SK-N-SH (cell line): ENCODE results near the gene MAD1L1.

Experiments used
- EP300 ChIP-seq, 2 experiments: IDR thresholded peaks; 2 replicates each; pipeline versions ENCODE4 v1.4.0 to v1.6.1; 2012; ENCODE audit warnings: borderline replicate concordance in 1 of 2, low read depth in 1 of 2, low read length in 1 of 2
- EZH2phosphoT487 ChIP-seq: fragments of 200-600 bp; sonication (generic); IDR thresholded peaks from 2 replicates; pipeline ENCODE4 v1.6.1; 2017; ENCODE audit warnings: low read depth, mixed run types, mild to moderate bottlenecking, antibody characterized with exemption, moderate library complexity, borderline replicate concordance
- JUND ChIP-seq: IDR thresholded peaks from 2 replicates; pipeline ENCODE4 v1.4.0; 2012
- NFIC ChIP-seq: IDR thresholded peaks from 2 replicates; pipeline ENCODE4 v1.4.0; 2012; ENCODE audit warnings: borderline replicate concordance
- POLR2AphosphoS5 ChIP-seq: IDR thresholded peaks from 2 replicates; pipeline ENCODE4 v1.6.1; 2012; ENCODE audit warnings: low read depth, low read length
- SIN3A ChIP-seq: IDR thresholded peaks from 2 replicates; pipeline ENCODE4 v1.6.1; 2012; ENCODE audit warnings: low read depth, mild to moderate bottlenecking, low read length, moderate library complexity, borderline replicate concordance
- YY1 ChIP-seq: IDR thresholded peaks from 2 replicates; pipeline ENCODE4 v1.4.0; 2012; ENCODE audit warnings: low read depth, mild to moderate bottlenecking
- TF ChIP-seq, protein P1 (sequence below): fragments of 200-600 bp; sonication (generic); IDR thresholded peaks from 2 replicates; pipeline ENCODE4 v1.6.1; 2017; ENCODE audit warnings: antibody characterized with exemption, mild to moderate bottlenecking, moderate library complexity
- TF ChIP-seq, protein P2 (sequence below): IDR thresholded peaks from 2 replicates; pipeline ENCODE4 v1.4.0; 2012; ENCODE audit warnings: low read depth, borderline replicate concordance
- TF ChIP-seq, protein P3 (sequence below): IDR thresholded peaks from 2 replicates; pipeline ENCODE4 v1.4.0; 2012; ENCODE audit warnings: low read depth

DNA sequence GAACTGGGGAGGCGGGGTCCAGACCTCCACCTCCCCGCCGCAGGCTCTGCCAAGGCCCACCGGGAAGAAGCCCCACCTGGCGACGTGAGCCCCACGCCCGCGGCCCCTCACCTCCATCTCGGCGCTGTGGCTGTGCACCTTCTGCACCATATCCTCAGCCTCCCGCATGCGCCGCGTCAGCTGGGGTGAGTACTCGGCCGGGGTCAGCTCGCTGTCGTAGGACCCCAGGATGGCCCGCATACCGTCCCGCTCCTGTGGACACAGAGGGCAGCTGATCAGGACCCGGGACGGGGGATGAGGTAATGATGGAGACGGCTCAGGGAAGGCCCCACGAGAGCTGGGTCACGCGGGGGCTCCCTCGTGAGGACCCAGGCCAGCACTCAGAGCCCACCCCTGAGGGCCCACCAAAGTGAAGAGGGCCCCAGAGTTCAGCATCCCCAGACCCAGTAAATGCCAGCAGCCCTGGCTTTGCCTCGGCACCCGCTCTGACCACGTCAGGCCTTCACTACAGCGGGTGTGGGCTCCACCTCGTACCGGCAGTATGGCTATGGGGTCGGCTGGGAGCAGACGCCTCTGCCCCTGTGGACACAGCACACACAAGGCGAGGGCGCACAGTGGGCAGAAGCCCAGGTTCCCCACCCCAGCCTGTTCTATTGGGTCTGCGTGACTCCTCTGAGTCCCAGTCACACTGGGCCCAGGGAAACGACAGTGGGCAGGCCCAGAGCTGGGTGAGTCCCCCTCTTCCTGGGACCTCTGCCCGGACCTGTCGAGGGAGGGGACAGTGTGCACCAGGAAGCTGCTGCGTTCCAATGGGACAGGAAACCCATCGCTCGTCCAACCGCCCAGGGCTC lies 218.1 kb downstream of the MAD1L1 start:
- TF ChIP-seq YY1 (no peak), EP300 (IDR thresholded peaks at IDR 0.05; ENCODE audit: borderline replicate concordance in 1 of 2, low read depth in 1 of 2, low read length in 1 of 2) (no peak), NFIC (no peak), JUND (no peak), SIN3A (no peak), EZH2phosphoT487 (no peak), POLR2AphosphoS5 (no peak)
- TF ChIP-seq, protein P1, sequence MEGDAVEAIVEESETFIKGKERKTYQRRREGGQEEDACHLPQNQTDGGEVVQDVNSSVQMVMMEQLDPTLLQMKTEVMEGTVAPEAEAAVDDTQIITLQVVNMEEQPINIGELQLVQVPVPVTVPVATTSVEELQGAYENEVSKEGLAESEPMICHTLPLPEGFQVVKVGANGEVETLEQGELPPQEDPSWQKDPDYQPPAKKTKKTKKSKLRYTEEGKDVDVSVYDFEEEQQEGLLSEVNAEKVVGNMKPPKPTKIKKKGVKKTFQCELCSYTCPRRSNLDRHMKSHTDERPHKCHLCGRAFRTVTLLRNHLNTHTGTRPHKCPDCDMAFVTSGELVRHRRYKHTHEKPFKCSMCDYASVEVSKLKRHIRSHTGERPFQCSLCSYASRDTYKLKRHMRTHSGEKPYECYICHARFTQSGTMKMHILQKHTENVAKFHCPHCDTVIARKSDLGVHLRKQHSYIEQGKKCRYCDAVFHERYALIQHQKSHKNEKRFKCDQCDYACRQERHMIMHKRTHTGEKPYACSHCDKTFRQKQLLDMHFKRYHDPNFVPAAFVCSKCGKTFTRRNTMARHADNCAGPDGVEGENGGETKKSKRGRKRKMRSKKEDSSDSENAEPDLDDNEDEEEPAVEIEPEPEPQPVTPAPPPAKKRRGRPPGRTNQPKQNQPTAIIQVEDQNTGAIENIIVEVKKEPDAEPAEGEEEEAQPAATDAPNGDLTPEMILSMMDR: no peak
- TF ChIP-seq, protein P2, sequence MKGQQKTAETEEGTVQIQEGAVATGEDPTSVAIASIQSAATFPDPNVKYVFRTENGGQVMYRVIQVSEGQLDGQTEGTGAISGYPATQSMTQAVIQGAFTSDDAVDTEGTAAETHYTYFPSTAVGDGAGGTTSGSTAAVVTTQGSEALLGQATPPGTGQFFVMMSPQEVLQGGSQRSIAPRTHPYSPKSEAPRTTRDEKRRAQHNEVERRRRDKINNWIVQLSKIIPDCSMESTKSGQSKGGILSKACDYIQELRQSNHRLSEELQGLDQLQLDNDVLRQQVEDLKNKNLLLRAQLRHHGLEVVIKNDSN: no peak
- TF ChIP-seq, protein P3, sequence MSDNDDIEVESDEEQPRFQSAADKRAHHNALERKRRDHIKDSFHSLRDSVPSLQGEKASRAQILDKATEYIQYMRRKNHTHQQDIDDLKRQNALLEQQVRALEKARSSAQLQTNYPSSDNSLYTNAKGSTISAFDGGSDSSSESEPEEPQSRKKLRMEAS: no peak
